HG03469 (cell line): ENCODE results near the gene CEP44.
A peak's percentile ranks its signal among the peaks of the same experiment; 100 is the strongest.
"Not testable (repeated sequence)": the region's sequence is repeated elsewhere in the genome, so short reads cannot be mapped to it uniquely, and the experiment has no call there.

ENCODE experiments used
- ATAC-seq: cut with Tn5 transposase; IDR thresholded peaks from one replicate; pipeline ENCODE4 v1.9.1; 2021; ENCODE audit warnings: mild to moderate bottlenecking, moderate library complexity, moderate number of reproducible peaks; ENCODE audit not compliant: unreplicated experiment

CEP44 gene

GRCh38 chr4:174278467-174278866, 5.2 kb upstream of the CEP44 start:
- no peak for ATAC-seq

- ATAC-seq, result no peak
These were observed 4.1 kb upstream of the CEP44 start for GRCh38 chr4:174279433-174280155.

DNA sequence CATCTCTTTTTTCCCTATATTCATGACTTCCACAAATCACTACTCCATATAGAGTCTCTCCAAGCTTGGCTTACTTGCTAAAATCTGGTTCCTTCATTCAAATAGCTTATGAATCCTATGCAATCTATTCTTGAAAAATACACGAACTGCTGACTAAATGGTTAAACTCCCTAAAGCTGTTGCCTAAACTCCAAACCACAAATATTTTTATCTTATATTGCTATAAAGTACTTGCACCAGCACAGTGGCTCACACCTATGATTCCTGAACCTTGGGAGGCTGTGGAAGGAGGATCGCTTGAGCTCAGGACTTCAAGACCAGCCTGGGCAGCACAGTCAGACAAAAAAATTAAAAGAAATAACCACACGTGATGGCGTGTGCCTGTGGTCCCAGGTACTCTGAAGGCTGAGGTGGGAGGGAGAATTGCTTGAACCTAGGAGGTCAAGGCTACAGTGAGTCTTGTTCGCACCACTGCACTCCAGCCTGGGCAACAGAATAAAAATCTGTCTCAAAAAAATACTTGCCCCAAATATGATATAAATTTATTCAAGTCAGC, 2.5 kb upstream of the CEP44 start:
- no peak for ATAC-seq

DNA sequence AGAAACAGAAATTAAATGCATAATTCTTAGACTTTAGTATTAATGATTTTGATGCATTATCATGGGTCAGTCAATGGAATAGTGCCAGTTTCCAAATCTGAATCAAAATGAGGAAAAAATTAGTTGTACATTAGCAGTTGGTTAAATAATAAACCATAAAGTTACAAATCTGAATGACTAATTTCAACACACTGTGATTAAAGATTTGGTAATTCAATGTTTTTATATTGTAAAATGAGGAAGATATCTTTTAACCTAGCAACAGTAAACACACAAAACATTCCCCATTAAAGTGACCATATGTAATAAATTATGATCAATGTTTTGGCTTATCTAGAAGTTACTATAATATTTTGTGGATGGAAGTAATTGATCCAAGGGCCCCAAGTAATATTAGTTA, 1.8 kb upstream of the CEP44 start:
- ATAC-seq, result no peak

DNA sequence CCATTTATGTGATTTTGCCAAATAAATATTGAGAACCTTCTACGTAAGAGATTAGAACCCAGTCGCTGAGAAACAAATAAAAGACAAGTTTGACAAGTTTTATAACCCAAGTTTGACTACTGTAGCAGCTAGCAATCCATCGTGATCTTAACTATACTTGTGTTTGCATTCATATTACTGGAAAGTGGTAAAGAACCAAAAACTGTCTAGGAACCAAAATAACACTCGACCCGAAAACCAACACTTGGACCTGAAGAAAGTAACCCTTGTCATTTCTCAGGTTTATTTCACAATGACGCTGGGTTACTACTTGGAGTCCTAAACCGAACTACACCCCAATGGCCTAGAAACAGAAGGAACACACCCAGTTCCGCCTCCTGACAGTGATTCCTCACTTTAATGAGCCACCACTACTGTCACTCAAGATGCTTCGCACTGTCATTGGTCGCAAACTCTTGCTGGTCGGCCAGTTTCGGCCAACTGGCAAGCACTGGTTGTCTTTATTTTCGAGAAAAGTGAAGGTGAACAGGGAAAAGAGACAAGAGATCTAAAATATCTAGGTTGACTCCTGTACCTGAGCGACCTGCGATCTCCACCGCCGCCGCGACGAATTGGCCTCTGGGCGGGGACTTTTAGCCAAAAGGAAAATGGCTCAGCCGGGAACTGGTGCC, 740 bp upstream of the CEP44 start:
- ATAC-seq, result peak; percentile 99

- ATAC-seq, result no peak
These were observed 776 bp downstream of the CEP44 start for GRCh38 chr4:174284487-174284886.

- no peak for ATAC-seq
These were observed 3.2 kb downstream of the CEP44 start for GRCh38 chr4:174286870-174287269.

DNA sequence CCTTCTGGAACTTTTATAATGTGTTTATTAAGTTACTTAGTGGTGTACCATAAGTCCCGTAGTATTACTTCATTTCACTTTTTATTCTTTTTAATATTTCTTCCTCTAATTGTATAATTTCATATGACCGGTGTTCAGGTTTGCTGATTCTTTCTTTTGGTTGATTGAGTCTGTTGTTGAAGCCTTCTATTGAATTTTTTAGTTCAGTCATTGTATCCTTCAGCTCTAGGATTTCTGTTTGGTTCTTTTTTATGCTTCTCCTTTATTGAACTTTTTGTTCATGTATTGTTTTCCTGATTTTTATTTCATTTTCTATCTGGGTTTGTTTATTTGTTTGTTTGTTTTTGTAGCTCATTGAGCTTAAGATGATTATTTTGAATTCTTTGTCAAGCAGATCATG, 8.8 kb downstream of the CEP44 start:
- ATAC-seq, result no peak

GRCh38 chr4:174294641-174295040, 10.9 kb downstream of the CEP44 start:
- ATAC-seq, result not testable (repeated sequence)

GRCh38 chr4:174295142-174295541, 11.4 kb downstream of the CEP44 start:
- not testable (repeated sequence) for ATAC-seq

GRCh38 chr4:174303687-174304086, 20.0 kb downstream of the CEP44 start:
- ATAC-seq, result no peak

DNA sequence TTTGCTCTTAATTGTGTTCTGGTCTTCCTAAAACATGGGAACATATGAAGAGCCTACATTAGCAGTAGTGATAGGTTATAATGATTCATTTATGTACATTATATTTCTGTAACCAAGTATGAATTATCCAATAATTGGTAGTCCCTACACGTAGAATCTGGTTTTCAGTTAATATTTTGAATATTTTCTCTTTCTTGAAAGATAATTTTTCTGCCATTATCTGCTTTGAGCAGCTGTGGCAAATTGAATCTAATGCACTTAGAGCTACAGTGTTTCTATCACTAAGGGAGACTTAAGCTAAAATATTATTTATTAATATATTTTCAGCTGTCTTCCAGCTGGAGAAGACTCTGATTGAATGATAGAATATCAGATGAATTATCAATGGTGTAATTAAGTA, 21.0 kb downstream of the CEP44 start:
- no peak for ATAC-seq

- ATAC-seq, result no peak
These were observed 22.2 kb downstream of the CEP44 start for GRCh38 chr4:174305961-174306360.

DNA sequence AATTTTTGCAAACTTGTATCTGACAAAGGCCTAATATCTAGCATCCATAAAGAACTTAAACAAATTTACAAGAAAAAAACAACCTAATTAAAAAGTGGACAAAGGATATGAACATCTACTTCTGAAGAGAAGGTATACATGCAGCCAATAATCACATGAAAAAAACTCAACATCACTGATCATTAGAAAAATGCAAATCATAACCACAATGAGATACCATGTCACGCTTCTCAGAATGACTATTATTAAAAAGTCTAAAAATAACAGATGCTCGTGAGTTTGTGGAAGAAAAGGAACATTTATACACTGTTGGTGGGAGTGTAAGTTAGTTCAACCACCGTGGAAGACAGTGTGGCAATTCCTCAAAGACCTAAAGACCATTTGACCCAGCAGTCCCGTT, 24.0 kb downstream of the CEP44 start:
- no peak for ATAC-seq

GRCh38 chr4:174312993-174313392, 29.3 kb downstream of the CEP44 start:
- ATAC-seq, result no peak

GRCh38 chr4:174314274-174314673, 30.6 kb downstream of the CEP44 start:
- no peak for ATAC-seq

- ATAC-seq, result no peak
These were observed 31.1 kb downstream of the CEP44 start for GRCh38 chr4:174314770-174315169.

DNA sequence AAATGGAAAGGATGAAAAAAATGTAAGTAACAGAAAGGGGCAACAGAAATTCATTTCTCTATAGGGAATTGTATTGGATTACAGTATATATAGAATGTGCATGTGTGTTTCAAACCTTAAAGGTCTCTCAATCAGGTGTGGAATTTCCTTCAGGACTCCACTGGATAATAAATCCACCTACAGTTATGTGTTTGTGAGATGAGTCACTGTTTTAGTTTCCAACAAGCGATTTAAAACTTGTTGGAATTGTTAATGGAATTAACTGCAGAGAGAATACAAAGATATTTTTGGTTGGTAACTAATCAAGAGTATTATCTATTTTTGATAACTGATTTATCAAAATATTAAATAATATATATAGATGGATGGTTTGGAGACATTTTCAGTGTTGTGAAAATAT, 32.8 kb downstream of the CEP44 start:
- no peak for ATAC-seq

DNA sequence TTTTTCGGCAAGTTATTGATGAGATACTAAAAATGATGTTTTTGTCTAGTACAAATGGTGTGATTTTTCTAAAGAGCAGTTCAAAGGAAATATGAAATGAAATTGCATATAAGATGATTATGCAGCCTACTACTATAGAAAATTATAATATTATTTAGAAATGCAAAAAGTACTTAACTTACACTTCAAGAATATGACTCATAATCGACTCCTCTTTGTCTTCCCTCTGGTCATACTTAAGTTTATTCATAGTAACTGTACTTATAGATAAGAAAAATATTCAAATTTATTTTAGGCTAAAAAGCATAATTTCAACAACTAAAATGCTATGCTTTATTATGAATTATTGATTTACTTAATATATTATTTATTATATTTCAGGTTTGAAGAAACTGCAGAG, 33.2 kb downstream of the CEP44 start:
- no peak for ATAC-seq

GRCh38 chr4:174317531-174317930, 33.8 kb downstream of the CEP44 start:
- ATAC-seq, result no peak

DNA sequence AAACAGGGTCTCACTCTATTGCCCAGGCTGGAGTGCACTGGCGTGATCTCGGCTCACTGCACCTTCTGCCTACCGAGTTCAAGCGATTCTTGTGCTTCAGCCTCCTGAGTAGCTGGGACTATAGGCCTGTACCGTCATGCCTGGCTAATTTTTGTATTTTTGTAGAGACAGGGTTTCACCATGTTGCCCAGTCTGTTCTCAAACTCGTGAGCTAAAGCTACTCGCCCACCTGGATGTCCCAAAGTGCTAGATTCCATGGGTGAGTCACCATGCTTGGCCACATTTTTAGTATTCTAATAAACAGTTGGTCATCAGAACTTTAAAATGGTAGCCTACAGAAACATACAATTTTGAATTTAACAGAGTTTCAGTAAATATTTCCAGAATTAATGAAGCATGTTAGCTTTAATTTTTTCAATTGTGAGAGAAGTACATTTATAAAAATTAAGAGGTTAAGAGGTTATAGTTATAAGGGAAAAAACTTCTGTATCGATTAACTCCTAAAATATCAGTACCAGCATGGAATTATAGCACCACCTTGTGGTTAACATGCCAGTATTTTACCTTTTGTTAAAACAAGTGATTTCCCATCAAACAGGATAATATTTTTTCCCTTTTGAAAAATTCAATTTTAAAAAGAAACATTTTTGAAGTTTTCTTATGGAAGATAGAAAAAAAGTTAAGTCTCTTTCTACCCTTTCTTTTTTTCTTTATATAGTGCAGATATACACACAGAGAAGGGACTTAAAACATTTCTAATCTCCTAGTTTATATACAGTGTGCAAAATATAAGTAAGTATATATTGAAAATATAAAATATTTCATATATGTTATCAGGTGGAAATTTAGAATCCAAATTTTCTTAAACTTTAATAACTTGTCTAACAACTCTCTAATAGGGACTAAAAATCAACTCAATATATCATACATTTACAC, 35.4 kb downstream of the CEP44 start:
- ATAC-seq, result no peak
